ENCODE results near the gene VPS33A. TPM values are rescaled to one million over a fixed set of nuclear protein-coding genes. Genes with fewer than 3 reads are reported as not detected.

VPS33A gene
- total and polyA plus RNA-seq, 2 of the 13 experiments (the other 11 are each of a cell fraction or from before 2014, with no cell fraction given): 11.0 to 43.6 TPM

DNA sequence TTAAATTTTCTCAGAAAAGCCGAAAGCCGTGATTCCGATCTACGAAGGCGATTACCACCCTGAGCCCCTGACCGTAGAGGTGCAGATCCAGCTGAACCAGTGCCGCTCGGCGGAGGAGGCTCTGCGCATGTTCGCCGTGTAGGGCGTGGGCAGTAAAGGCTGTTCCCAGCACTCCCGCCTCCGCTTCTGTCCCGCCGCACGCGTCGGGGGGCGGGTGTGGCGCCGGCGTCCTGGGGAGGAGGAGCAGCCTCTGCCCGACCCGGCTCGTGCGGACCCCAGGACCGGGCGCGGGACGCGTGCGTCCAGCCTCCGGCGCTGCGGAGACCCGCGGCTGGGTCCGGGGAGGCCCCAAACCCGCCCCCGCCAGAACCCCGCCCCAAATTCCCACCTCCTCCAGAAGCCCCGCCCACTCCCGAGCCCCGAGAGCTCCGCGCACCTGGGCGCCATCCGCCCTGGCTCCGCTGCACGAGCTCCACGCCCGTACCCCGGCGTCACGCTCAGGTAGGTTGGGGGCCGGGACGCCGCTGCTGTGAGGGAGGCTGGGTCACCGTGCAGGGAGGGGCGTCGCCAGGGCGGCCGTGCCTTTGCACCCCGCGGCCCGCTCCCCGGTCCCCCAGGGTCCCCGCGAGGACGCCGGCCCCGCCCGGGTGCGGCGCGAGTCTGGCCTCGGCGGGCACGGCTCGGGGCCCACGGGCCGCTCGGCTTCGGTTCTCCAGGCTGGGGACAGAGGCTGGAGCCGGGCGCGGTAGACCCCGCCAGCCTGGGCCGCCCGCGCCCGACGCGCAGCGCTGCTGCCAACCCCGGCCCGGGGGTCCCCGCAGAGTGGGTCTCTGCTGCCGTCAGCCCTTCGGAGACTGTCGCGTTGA lies 62.8 kb downstream of the VPS33A start, which contains the start of gene B3GNT4 (continued):
- no peak for TF ChIP-seq NR2C2 (CRISPR knock-in tag; IDR thresholded peaks at IDR 0.05; ENCODE audit: borderline replicate concordance)
- TF ChIP-seq ZSCAN31 (CRISPR knock-in tag; IDR thresholded peaks at IDR 0.05; ENCODE audit: low read depth): no peak
- TF ChIP-seq, protein P1, sequence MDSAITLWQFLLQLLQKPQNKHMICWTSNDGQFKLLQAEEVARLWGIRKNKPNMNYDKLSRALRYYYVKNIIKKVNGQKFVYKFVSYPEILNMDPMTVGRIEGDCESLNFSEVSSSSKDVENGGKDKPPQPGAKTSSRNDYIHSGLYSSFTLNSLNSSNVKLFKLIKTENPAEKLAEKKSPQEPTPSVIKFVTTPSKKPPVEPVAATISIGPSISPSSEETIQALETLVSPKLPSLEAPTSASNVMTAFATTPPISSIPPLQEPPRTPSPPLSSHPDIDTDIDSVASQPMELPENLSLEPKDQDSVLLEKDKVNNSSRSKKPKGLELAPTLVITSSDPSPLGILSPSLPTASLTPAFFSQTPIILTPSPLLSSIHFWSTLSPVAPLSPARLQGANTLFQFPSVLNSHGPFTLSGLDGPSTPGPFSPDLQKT (CRISPR knock-in tag; IDR thresholded peaks at IDR 0.05; ENCODE audit: borderline replicate concordance): no peak
- TF ChIP-seq ZZZ3 (CRISPR knock-in tag; IDR thresholded peaks at IDR 0.05; ENCODE audit: borderline replicate concordance): no peak
- no peak; the same call in none of the 2 replicates for TF ChIP-seq HOXA3 (CRISPR knock-in tag; IDR thresholded peaks at IDR 0.05)
- TF ChIP-seq SP4 (CRISPR knock-in tag; IDR thresholded peaks at IDR 0.05): no peak
- no peak for TF ChIP-seq ZSCAN9 (CRISPR knock-in tag; IDR thresholded peaks at IDR 0.05; ENCODE audit: borderline replicate concordance)
- no peak; the same call in 1 of the 2 replicates for TF ChIP-seq KDM5B (CRISPR knock-in tag; IDR thresholded peaks at IDR 0.05; ENCODE audit: borderline replicate concordance)
- no peak for TF ChIP-seq SNRNP70 (IDR thresholded peaks at IDR 0.05; ENCODE audit: low read depth, low read length)
- TF ChIP-seq IKZF1 (IDR thresholded peaks at IDR 0.05): no peak
- TF ChIP-seq ZUFSP (CRISPR knock-in tag; IDR thresholded peaks at IDR 0.05; ENCODE audit: borderline replicate concordance): no peak
- TF ChIP-seq ZNF280B (CRISPR knock-in tag; IDR thresholded peaks at IDR 0.05; ENCODE audit: borderline replicate concordance): no peak
- peak; percentile 63; the same call in 1 of the 2 replicates for TF ChIP-seq ZSCAN21 (CRISPR knock-in tag; IDR thresholded peaks at IDR 0.05; ENCODE audit: borderline replicate concordance)
- no peak for TF ChIP-seq RNF2 (conservative IDR thresholded peaks at IDR 0.05; ENCODE audit: low read depth)
- no peak for TF ChIP-seq ZNF441 (CRISPR knock-in tag; IDR thresholded peaks at IDR 0.05; ENCODE audit: borderline replicate concordance)
- TF ChIP-seq, protein P2, sequence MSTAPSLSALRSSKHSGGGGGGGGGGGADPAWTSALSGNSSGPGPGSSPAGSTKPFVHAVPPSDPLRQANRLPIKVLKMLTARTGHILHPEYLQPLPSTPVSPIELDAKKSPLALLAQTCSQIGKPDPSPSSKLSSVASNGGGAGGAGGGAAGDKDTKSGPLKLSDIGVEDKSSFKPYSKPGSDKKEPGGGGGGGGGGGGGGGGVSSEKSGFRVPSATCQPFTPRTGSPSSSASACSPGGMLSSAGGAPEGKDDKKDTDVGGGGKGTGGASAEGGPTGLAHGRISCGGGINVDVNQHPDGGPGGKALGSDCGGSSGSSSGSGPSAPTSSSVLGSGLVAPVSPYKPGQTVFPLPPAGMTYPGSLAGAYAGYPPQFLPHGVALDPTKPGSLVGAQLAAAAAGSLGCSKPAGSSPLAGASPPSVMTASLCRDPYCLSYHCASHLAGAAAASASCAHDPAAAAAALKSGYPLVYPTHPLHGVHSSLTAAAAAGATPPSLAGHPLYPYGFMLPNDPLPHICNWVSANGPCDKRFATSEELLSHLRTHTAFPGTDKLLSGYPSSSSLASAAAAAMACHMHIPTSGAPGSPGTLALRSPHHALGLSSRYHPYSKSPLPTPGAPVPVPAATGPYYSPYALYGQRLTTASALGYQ (CRISPR knock-in tag; IDR thresholded peaks at IDR 0.05): no peak
- no peak for TF ChIP-seq PHF8 (CRISPR knock-in tag; IDR thresholded peaks at IDR 0.05)
- no peak for TF ChIP-seq MTA3 (CRISPR knock-in tag; IDR thresholded peaks at IDR 0.05)
- no peak for TF ChIP-seq ZEB1 (IDR thresholded peaks at IDR 0.05; ENCODE audit: insufficient replicate concordance, low read depth)
- no peak for TF ChIP-seq ZKSCAN5 (CRISPR knock-in tag; IDR thresholded peaks at IDR 0.05)

All from HepG2 (cell line).